Epithelial cell of esophagus (primary cell): Measurements from ENCODE around the gene VIPR2.

Source experiments
- DNase-seq: peaks from one replicate; pipeline ENCODE4 v3.0.0; 2010; ENCODE audit warnings: low read depth
- H3K4me3 ChIP-seq: 2 replicates; pipeline ENCODE4 v1.5.1; 2011; ENCODE audit warnings: mild to moderate bottlenecking, low read length, control low read depth
- TF ChIP-seq, protein P1 (sequence below): IDR thresholded peaks from 2 replicates; pipeline ENCODE4 v1.5.1; 2011; ENCODE audit warnings: low read depth, mild to moderate bottlenecking, low read length, control low read depth, inconsistent platforms; ENCODE audit not compliant: insufficient read depth; ENCODE audit errors: missing control alignments

The VIPR2 gene

DNA sequence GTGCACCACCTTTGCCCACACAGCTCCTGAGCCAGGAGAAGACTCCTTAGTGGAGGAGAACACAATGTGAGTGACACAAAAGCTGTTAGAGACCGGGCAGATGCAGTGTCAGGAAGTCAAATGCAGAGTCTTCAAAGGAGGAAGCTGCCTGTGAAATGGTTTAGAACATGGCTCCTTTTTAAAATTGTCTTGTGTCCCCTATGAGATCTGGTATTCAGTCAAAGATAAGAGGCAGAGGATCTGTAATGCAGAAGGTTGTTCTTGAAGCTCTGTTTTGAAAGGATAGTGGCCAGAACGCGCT, 133.0 kb downstream of the VIPR2 start:
- TF ChIP-seq, protein P1, sequence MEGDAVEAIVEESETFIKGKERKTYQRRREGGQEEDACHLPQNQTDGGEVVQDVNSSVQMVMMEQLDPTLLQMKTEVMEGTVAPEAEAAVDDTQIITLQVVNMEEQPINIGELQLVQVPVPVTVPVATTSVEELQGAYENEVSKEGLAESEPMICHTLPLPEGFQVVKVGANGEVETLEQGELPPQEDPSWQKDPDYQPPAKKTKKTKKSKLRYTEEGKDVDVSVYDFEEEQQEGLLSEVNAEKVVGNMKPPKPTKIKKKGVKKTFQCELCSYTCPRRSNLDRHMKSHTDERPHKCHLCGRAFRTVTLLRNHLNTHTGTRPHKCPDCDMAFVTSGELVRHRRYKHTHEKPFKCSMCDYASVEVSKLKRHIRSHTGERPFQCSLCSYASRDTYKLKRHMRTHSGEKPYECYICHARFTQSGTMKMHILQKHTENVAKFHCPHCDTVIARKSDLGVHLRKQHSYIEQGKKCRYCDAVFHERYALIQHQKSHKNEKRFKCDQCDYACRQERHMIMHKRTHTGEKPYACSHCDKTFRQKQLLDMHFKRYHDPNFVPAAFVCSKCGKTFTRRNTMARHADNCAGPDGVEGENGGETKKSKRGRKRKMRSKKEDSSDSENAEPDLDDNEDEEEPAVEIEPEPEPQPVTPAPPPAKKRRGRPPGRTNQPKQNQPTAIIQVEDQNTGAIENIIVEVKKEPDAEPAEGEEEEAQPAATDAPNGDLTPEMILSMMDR = no peak
- DNase-seq = no peak
- no peak overlapping the region for H3K4me3 ChIP-seq

DNA sequence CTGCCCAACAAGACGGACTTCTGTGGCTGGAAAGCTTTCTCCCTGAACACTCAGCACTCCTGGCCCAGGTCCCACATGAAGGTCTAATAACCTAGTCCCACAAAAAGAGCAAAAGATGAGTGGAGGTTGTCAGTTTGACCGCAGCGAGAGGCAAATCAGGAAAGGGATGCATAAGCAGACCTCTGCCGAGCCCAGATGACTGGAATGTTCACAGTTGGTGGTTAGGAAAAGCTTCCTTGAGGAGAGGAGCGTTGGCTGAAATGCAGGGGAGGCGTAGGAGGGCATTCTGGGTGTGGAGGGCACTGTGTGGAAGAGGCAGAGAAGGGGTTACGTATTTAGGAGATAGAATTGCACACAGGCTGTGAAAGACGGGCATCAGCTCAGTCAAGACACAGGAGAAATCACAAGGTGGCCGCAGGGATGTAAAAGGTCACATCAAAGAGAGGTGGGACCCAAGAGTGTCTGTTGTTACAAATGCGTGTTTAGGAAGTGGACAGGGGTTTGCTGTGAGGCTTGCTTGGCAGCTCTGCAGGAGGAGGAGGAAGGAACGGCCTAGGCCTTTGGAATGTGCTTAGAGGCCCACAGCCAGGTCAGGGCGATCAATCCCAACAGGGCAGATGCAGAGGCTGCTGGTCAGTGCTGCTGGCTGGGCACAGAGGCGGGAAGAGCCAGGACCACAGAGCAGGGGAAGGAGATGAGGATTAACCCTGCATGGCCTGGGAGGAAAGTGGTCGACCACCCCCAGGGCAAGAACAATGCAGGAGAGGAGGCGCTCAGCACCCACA, 133.5 kb downstream of the VIPR2 start:
- DNase-seq = no peak
- TF ChIP-seq, protein P1 = no peak
- H3K4me3 ChIP-seq = no peak overlapping the region

DNA sequence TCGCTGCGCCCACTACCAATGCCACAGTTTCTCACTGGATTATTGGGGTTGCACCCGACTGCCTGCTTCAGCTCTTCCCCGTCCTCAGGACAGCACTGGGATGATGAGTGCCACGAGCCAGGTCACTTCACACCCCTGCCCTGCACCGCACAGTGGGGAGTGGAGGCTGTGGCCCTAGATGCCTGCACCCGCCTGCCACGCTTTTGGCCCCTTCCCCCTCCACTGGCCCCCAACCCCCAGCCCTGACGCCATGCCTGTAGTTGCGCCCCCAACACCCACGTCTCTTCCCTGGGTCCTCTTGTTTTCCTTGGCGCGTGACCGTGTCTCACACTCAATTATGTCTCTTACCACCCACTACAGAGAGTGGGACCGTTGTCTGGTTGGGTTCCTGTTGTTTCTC, 134.3 kb downstream of the VIPR2 start:
- no peak overlapping the region for H3K4me3 ChIP-seq
- DNase-seq = no peak
- TF ChIP-seq, protein P1 = no peak

DNA sequence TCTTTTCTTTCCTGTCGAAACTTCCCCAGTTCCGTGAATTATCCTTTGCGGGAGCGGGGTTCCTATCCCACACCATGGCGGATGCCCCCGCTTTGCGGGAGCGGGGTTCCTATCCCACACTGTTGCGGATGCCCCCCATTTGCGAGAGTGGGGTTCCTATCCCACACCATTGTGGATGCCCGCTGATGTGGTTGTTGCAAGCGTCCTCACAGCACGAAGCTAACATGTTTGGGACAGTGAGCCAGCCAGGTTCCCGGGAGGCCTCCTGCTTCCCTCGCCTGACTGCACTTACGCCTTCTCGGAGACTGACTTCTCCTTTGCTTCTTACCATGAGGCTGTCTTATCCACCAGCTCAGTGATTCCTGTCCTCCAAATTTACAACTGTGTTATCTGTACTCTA, 134.7 kb downstream of the VIPR2 start:
- no peak for DNase-seq
- TF ChIP-seq, protein P1 = no peak
- H3K4me3 ChIP-seq = no peak overlapping the region

DNA sequence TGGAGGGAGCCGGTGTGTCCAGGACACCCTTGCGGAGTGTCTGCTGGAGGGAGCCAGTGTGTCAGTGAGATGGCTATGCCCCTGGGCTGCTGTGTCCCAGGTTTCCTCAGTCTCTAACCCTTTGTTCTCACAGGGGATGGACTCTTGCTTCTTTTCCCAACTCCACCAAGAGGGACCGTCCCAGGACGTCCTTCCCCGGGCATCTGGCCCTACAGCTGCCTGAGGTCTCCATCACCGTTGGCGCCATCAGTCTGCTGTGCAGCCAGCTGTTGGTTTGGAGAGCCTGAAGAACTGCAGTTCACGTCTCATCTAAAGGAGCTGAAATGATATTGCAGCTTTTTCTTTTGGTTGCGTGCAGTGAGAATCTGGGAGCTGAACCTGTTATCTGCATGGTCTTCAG, 136.2 kb downstream of the VIPR2 start:
- TF ChIP-seq, protein P1 = no peak
- no peak for DNase-seq
- H3K4me3 ChIP-seq = no peak overlapping the region

DNA sequence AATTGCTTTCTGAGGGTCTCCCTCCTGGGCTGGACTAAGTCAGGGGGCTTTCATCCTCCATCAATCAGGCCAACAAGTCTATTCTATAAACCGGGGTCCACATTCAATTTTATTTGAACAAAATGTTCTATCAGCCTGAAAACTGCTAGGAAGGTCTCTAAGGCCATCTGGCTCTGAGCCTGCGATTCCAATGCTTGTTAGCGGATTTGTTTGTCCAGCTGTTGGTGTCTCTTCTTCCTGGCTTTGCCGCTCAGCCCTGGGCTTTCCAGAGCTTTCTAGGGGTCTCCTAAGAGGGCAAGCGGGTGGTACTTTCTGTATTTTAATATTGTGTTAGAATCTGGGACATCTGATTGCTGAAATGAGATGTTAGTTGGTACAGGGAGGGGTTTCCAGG, 136.7 kb downstream of the VIPR2 start:
- DNase-seq = no peak
- TF ChIP-seq, protein P1 = no peak
- no peak overlapping the region for H3K4me3 ChIP-seq

DNA sequence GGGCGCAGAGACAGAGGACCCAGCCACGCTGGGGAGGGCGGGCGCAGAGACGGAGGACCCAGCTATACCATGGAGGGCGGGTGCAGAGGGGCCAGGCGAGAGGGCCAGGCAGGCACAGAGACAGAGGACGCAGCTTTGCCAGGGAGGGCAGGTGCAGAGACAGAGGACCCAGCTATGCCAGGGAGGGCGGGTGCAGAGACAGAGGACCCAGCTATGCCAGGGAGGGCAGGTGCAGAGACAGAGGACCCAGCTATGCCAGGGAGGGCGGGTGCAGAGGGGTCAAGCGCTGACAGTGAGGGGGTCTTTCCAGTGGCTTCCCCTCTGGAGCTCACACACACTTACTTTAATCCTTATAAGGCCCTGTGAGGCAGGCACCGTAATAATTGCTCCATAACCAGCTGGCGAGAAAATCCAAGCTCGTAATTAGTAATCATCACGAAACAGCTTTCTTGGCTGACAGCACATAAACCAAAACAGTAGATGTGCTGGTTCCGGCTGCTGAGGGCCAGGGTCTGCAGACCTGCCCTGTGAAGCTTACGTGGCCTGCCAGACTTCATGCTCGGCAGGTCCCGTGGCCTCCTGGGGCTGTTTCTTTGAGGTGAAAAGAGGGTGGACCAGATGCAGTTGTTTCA, 137.2 kb downstream of the VIPR2 start:
- no peak overlapping the region for H3K4me3 ChIP-seq
- TF ChIP-seq, protein P1 = no peak

More for the DNA sequence above, 137.2 kb downstream of the VIPR2 start:
- no peak for DNase-seq
